ENCODE measurements around the gene SUSD4. TPM values are rescaled to one million over a fixed set of nuclear protein-coding genes. Genes with fewer than 3 reads are reported as not detected.
A peak's percentile ranks its signal among the peaks of the same experiment; 100 is the strongest.

The SUSD4 gene
- total RNA-seq, 1 donor from 2014 or later: 0.84 TPM

- no peak for DNase-seq (ENCODE audit: low read depth)
- Histone ChIP-seq H3K4me3 (ENCODE audit: low read depth, low read length) (no peak overlapping the region), H3K27me3 (ENCODE audit: control insufficient read depth, insufficient read depth, low read length) (peaks cover 10% of the 10 kb centered on the region), H3K36me3 (ENCODE audit: control insufficient read depth, insufficient read depth, low read length) (no peaks in the 10 kb centered on the region)
- no peak for TF ChIP-seq CTCF (IDR thresholded peaks at IDR 0.05; ENCODE audit: insufficient read depth, low read length, poor library complexity, severe bottlenecking)
These were observed 30.3 kb upstream of the SUSD4 start for GRCh38 chr1:223394242-223394641.

GRCh38 chr1:223393275-223394214 is 29.6 kb upstream of the SUSD4 start, which contains the start of gene CCDC185:
Gene CCDC185, plus strand, starts transcription at chr1:223393415. Its CDS starts 61 bp downstream, at chr1:223393476.
- TF ChIP-seq CTCF (IDR thresholded peaks at IDR 0.05; ENCODE audit: insufficient read depth, low read length, poor library complexity, severe bottlenecking): no peak
- H3K27me3 ChIP-seq (ENCODE audit: control insufficient read depth, insufficient read depth, low read length): peaks cover 10% of the 10 kb centered on the region

GRCh38 chr1:223390618-223391017 is 26.6 kb upstream of the SUSD4 start:
- no peak for DNase-seq (ENCODE audit: low read depth)
- Histone ChIP-seq H3K36me3 (ENCODE audit: control insufficient read depth, insufficient read depth, low read length) (no peaks in the 10 kb centered on the region), H3K4me3 (ENCODE audit: low read depth, low read length) (no peak overlapping the region), H3K27me3 (ENCODE audit: control insufficient read depth, insufficient read depth, low read length) (peaks cover 10% of the 10 kb centered on the region)
- TF ChIP-seq CTCF (IDR thresholded peaks at IDR 0.05; ENCODE audit: insufficient read depth, low read length, poor library complexity, severe bottlenecking): no peak

More at GRCh38 chr1:223393275-223394214, 29.6 kb upstream of the SUSD4 start, which contains the start of gene CCDC185:
- no peak for DNase-seq (ENCODE audit: low read depth)
- Histone ChIP-seq H3K4me3 (ENCODE audit: low read depth, low read length) (peak within 1 kb of the TSS; percentile 41), H3K36me3 (ENCODE audit: control insufficient read depth, insufficient read depth, low read length) (no peaks in the 10 kb centered on the region)

- Histone ChIP-seq H3K36me3 (ENCODE audit: control insufficient read depth, insufficient read depth, low read length) (no peaks in the 10 kb centered on the region), H3K4me3 (ENCODE audit: low read depth, low read length) (no peak overlapping the region), H3K27me3 (ENCODE audit: control insufficient read depth, insufficient read depth, low read length) (no peaks in the 10 kb centered on the region)
- no peak for DNase-seq (ENCODE audit: low read depth)
- no peak for TF ChIP-seq CTCF (IDR thresholded peaks at IDR 0.05; ENCODE audit: insufficient read depth, low read length, poor library complexity, severe bottlenecking)
These were observed 22.0 kb upstream of the SUSD4 start for GRCh38 chr1:223386013-223386412.

GRCh38 chr1:223378754-223379153 is 14.8 kb upstream of the SUSD4 start:
- DNase-seq (ENCODE audit: low read depth): no peak
- TF ChIP-seq CTCF (IDR thresholded peaks at IDR 0.05; ENCODE audit: insufficient read depth, low read length, poor library complexity, severe bottlenecking): no peak
- Histone ChIP-seq H3K4me3 (ENCODE audit: low read depth, low read length) (no peak overlapping the region), H3K27me3 (ENCODE audit: control insufficient read depth, insufficient read depth, low read length) (no peaks in the 10 kb centered on the region), H3K36me3 (ENCODE audit: control insufficient read depth, insufficient read depth, low read length) (no peaks in the 10 kb centered on the region)
